A549 (cell line): ENCODE results near the gene IQSEC3. TPM values are rescaled to one million over a fixed set of nuclear protein-coding genes. Genes with fewer than 3 reads are reported as not detected.
"Not testable (repeated sequence)": the region's sequence is repeated elsewhere in the genome, so short reads cannot be mapped to it uniquely, and the experiment has no call there.

Source experiments
- ATAC-seq, 2 experiments: fragments of 200-7000 bp in 1 of 2; fragments of >200 bp in 1 of 2; cut with Nextera tagmentation in 1 of 2; cut with Tn5 transposase in 1 of 2; 3 replicates each; pipeline versions ENCODE4 v1.8.0 to v1.9.1; 2018 to 2020; ENCODE audit warnings: mild to moderate bottlenecking in 1 of 2, moderate library complexity in 1 of 2
- CTCF ChIA-PET: fragments of 300-600 bp; sonication (Branson Sonifier 250); formaldehyde crosslinking; extraction: SDS; loops from one replicate; lab custom pipeline; 2021; ENCODE audit warnings: antibody characterized with exemption, inconsistent platforms; lab: Yijun Ruan, JAX
- POLR2A ChIA-PET: fragments of 350-600 bp; formaldehyde crosslinking; extraction: SDS; loops from one replicate; lab custom pipeline; 2021; ENCODE audit warnings: antibody characterized with exemption, inconsistent platforms; lab: Yijun Ruan, JAX
- DNase-seq, 2 experiments: peaks; one replicate each; pipeline versions ENCODE4 v3.0.0 to v3.0.0-alpha.2; 2011 to 2016; ENCODE audit warnings: low read depth in 1 of 2, low spot score in 1 of 2
- FAIRE-seq: peaks from 2 replicates; lab custom pipeline; 2011; peaks lifted over from hg19 to GRCh38; lab: Jason Lieb, UNC
- H3K27ac ChIP-seq, 2 experiments: fragments of >200 bp; sonication (Bioruptor Twin); formaldehyde crosslinking; 3 replicates each; pipeline ENCODE4 v1.5.1; 2016 to 2017
- H3K4me1 ChIP-seq: fragments of >200 bp; sonication (Bioruptor Twin); formaldehyde crosslinking; 3 replicates; pipeline ENCODE4 v1.6.1; 2016
- H3K4me2 ChIP-seq: fragments of >200 bp; sonication (Bioruptor Twin); formaldehyde crosslinking; 3 replicates; pipeline ENCODE4 v1.6.1; 2016
- H3K4me3 ChIP-seq: fragments of >200 bp; sonication (Bioruptor Twin); formaldehyde crosslinking; 3 replicates; pipeline ENCODE4 v1.5.1; 2016
- H3K9me3 ChIP-seq: fragments of >200 bp; sonication (Bioruptor Twin); formaldehyde crosslinking; 3 replicates; pipeline ENCODE4 v1.6.1; 2016
- BCL3 ChIP-seq: fragments of >200 bp; sonication (Bioruptor Twin); formaldehyde crosslinking; IDR thresholded peaks from 3 replicates; pipeline ENCODE4 v1.6.1; 2016
- BHLHE40 ChIP-seq: IDR thresholded peaks from 2 replicates; pipeline ENCODE4 v1.6.1; 2012; ENCODE audit warnings: low read depth, low read length, inconsistent platforms
- CHD2 ChIP-seq: fragments of 150-350 bp; IDR thresholded peaks from 2 replicates; pipeline ENCODE4 v1.6.1; 2014; ENCODE audit warnings: low read length; ENCODE audit not compliant: partially characterized antibody
- CHD4 ChIP-seq: fragments of 200-600 bp; sonication (generic); IDR thresholded peaks from 2 replicates; pipeline ENCODE4 v1.6.1; 2016; ENCODE audit warnings: antibody characterized with exemption, mild to moderate bottlenecking, borderline replicate concordance
- CTCF ChIP-seq: fragments of >200 bp; sonication (Bioruptor Twin); formaldehyde crosslinking; IDR thresholded peaks from 3 replicates; pipeline ENCODE4 v1.5.1; 2016
- EHF ChIP-seq: fragments of 250-450 bp; sonication (Bioruptor Pico); IDR thresholded peaks from 2 replicates; pipeline ENCODE4 v1.5.0; 2020; ENCODE audit warnings: mild to moderate bottlenecking
- EHMT2 ChIP-seq: fragments of 200-600 bp; sonication (generic); IDR thresholded peaks from 2 replicates; pipeline ENCODE4 v1.6.1; 2016; ENCODE audit warnings: antibody characterized with exemption, low read depth, mild to moderate bottlenecking, moderate library complexity
- FOSB ChIP-seq: fragments of 250-450 bp; sonication (Bioruptor Pico); IDR thresholded peaks from 2 replicates; pipeline ENCODE4 v1.5.0; 2020; ENCODE audit warnings: mild to moderate bottlenecking, moderate library complexity
- HDAC2 ChIP-seq: fragments of 200-600 bp; sonication (generic); IDR thresholded peaks from 2 replicates; pipeline ENCODE4 v1.6.1; 2016
- HES2 ChIP-seq: fragments of >200 bp; sonication (Bioruptor Twin); formaldehyde crosslinking; IDR thresholded peaks from 2 replicates; pipeline ENCODE4 v1.6.1; 2016
- HEYL ChIP-seq: fragments of 250-450 bp; sonication (Bioruptor Pico); IDR thresholded peaks from 2 replicates; pipeline ENCODE4 v1.8.0; 2021; ENCODE audit warnings: mild to moderate bottlenecking, moderate library complexity
- HMGXB4 ChIP-seq: fragments of 250-450 bp; sonication (Bioruptor Pico); IDR thresholded peaks from 2 replicates; pipeline ENCODE4 v1.5.0; 2021; ENCODE audit warnings: mild to moderate bottlenecking, moderate library complexity, borderline replicate concordance
- HOXB5 ChIP-seq: fragments of 250-450 bp; sonication (Bioruptor Pico); IDR thresholded peaks from 2 replicates; pipeline ENCODE4 v1.5.0; 2020; ENCODE audit warnings: mild to moderate bottlenecking, moderate library complexity
- MAX ChIP-seq: IDR thresholded peaks from 2 replicates; pipeline ENCODE4 v1.6.1; 2012
- MYC ChIP-seq: IDR thresholded peaks from 2 replicates; pipeline ENCODE4 v1.6.1; 2012; ENCODE audit warnings: mild to moderate bottlenecking, inconsistent platforms, low read length, improper control_type of control experiment, borderline replicate concordance
- PBX3 ChIP-seq: IDR thresholded peaks from 2 replicates; pipeline ENCODE4 v1.6.1; 2012
- PHF8 ChIP-seq: fragments of 200-600 bp; sonication (generic); IDR thresholded peaks from 2 replicates; pipeline ENCODE4 v1.6.1; 2016; ENCODE audit warnings: low read depth, mild to moderate bottlenecking, antibody characterized with exemption, moderate library complexity, borderline replicate concordance
- RNF2 ChIP-seq: fragments of 200-600 bp; sonication (generic); IDR thresholded peaks from 2 replicates; pipeline ENCODE4 v1.6.1; 2016; ENCODE audit warnings: low read depth, mild to moderate bottlenecking, antibody characterized with exemption, moderate library complexity, borderline replicate concordance
- TFCP2L1 ChIP-seq: fragments of 250-450 bp; sonication (Bioruptor Pico); IDR thresholded peaks from 2 replicates; pipeline ENCODE4 v1.5.0; 2021; ENCODE audit warnings: mild to moderate bottlenecking
- TP53 ChIP-seq: fragments of 250-450 bp; sonication (Bioruptor Pico); IDR thresholded peaks from 2 replicates; pipeline ENCODE4 v1.5.0; 2021; ENCODE audit warnings: mild to moderate bottlenecking, moderate library complexity
- ZC3H11A ChIP-seq: fragments of 450-650 bp; IDR thresholded peaks from 2 replicates; pipeline ENCODE4 v1.6.1; 2014; ENCODE audit warnings: antibody characterized with exemption, mild to moderate bottlenecking
- ZFP36 ChIP-seq: fragments of 450-650 bp; IDR thresholded peaks from 2 replicates; pipeline ENCODE4 v1.6.1; 2014; ENCODE audit warnings: borderline replicate concordance; ENCODE audit not compliant: partially characterized antibody
- WGBS: methylation state at CpG from one replicate; pipeline ENCODE4 v1.1.6; 2017; ENCODE audit errors: missing lambda C conversion rate; 5-methylcytosine and 5-hydroxymethylcytosine counted together
- polyA plus RNA-seq, 4 experiments: library from polyadenylated mRNA; depleted of rRNA in 3 of 4; stranded (reverse); fragments of >200 nt; fragmentation: RNase III in 1 of 4; extraction: RNeasy Plus Mini Kit Qiagen cat#74134 plus additional on column Dnase treatment in 1 of 4; gene quantifications; 2 replicates in 3 of 4; 3 replicates in 1 of 4; pipeline ENCODE4 v1.2.3, GENCODE V29; 2011 to 2017

IQSEC3 gene
- polyA plus RNA-seq, 2 of the 4 experiments (the other 2 are of a cell fraction): not detected

GRCh38 chr12:214003-214741 is 147.6 kb downstream of the IQSEC3 start, which contains the start of gene SLC6A12:
TSS of gene SLC6A12 (minus strand) at chr12:214157. CDS start at chr12:209986, 4,171 bp downstream.
- Histone ChIP-seq H3K4me3 (no peak within 1 kb of the TSS), H3K4me2 (peak within 1 kb of the TSS; percentile 31; the same call in 2 of the 3 replicates)
- FAIRE-seq (no peak), DNase-seq (no peak)
- WGBS: 42% methylated on average over 12 of the region's 14 CpGs
- TF ChIP-seq MAX (no peak), FOSB (no peak), MYC (no peak), BCL3 (no peak), CTCF (no peak), TFCP2L1 (no peak), PBX3 (no peak), RNF2 (no peak), HEYL (CRISPR knock-in tag) (no peak), TP53 (CRISPR knock-in tag) (no peak), PHF8 (no peak), HOXB5 (no peak), BHLHE40 (no peak), ZC3H11A (no peak), HDAC2 (no peak)
- TF ChIP-seq, all 56 proteins: peak for 0
- peak within 1 kb of the TSS in 1 of 2 experiments; percentile 58; a peak in 2 of 6 replicates for H3K27ac ChIP-seq
- peak; percentile 25 to 29; a peak in 4 of 6 replicates for ATAC-seq
- no peaks in the 10 kb centered on the region for H3K9me3 ChIP-seq
- ChIA-PET POLR2A (no interaction called here), CTCF (interaction anchor here (0.8 to 1.9 kb wide), 3 partner anchors 7 to 25 kb away, joined by 3 to 7 read pairs (median 5); no protein-coding TSS in a partner anchor)
- peaks cover 18% of the 10 kb centered on the region for H3K4me1 ChIP-seq

- no peak for ATAC-seq
- no peak for FAIRE-seq
- no peak overlapping the region for H3K4me2 ChIP-seq
- 73% methylated on average over 6 of the region's 6 CpGs for whole genome bisulfite sequencing
- TF ChIP-seq CHD2 (no peak), CHD4 (no peak), EHMT2 (no peak), EHF (CRISPR knock-in tag) (no peak), ZFP36 (no peak), PHF8 (no peak), ZC3H11A (no peak), BCL3 (no peak), HMGXB4 (CRISPR knock-in tag) (no peak), HES2 (no peak), TP53 (CRISPR knock-in tag) (no peak), HDAC2 (no peak)
- H3K9me3 ChIP-seq: no peaks in the 10 kb centered on the region
- no peak overlapping the region for H3K4me3 ChIP-seq
- peaks cover 18% of the 10 kb centered on the region for H3K4me1 ChIP-seq
- no peak for DNase-seq
- ChIA-PET POLR2A (no interaction called here), CTCF (no interaction called here)
- H3K27ac ChIP-seq: no peak overlapping the region
Observed at GRCh38 chr12:215116-215515, 148.5 kb downstream of the IQSEC3 start.

- H3K4me2 ChIP-seq, ATAC-seq, CTCF ChIA-PET, H3K4me3 ChIP-seq, FAIRE-seq, H3K27ac ChIP-seq, H3K9me3 ChIP-seq, DNase-seq: not testable (repeated sequence)
- 47% methylated on average over 6 of the region's 6 CpGs for WGBS
- POLR2A ChIA-PET: interaction anchor here (0.7 kb wide), 1 partner anchor 169 kb away, joined by 4 read pairs; no protein-coding TSS in a partner anchor
- H3K4me1 ChIP-seq: peaks cover 18% of the 10 kb centered on the region
Observed at GRCh38 chr12:217029-217428, 150.5 kb downstream of the IQSEC3 start.
